ENCODE results near the gene DNM2.

DNA sequence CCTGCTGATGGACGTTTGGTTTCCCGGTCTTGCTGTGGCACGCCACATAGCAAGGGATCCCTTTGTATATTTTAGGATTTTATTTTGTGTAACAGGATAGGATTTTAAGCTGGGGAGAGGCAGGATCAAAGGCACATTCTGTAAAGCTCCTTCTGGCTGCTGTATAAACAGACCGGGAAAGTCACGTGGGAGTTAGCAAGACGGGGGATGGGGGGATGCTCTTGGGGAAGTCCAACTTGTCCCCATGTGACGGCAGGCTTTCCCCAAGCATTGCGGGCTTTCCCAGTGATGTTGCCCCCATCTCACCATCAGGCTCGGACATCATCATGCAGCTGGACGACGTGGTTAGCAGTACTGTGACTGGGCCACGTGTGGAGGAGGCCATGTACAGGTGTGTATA, 10.9 kb upstream of the DNM2 start:
- TF ChIP-seq, protein P1, sequence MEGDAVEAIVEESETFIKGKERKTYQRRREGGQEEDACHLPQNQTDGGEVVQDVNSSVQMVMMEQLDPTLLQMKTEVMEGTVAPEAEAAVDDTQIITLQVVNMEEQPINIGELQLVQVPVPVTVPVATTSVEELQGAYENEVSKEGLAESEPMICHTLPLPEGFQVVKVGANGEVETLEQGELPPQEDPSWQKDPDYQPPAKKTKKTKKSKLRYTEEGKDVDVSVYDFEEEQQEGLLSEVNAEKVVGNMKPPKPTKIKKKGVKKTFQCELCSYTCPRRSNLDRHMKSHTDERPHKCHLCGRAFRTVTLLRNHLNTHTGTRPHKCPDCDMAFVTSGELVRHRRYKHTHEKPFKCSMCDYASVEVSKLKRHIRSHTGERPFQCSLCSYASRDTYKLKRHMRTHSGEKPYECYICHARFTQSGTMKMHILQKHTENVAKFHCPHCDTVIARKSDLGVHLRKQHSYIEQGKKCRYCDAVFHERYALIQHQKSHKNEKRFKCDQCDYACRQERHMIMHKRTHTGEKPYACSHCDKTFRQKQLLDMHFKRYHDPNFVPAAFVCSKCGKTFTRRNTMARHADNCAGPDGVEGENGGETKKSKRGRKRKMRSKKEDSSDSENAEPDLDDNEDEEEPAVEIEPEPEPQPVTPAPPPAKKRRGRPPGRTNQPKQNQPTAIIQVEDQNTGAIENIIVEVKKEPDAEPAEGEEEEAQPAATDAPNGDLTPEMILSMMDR (IDR thresholded peaks at IDR 0.05; ENCODE audit: low read depth, low read length) = no peak
- no peak for TF ChIP-seq MYC (IDR thresholded peaks at IDR 0.05; ENCODE audit: low read depth, low read length)
- TF ChIP-seq POLR2A (IDR thresholded peaks at IDR 0.05; ENCODE audit: extremely low read depth, insufficient read length) = no peak
